ENCODE results near the gene RPH3AL. TPM values are rescaled to one million over a fixed set of nuclear protein-coding genes. Genes with fewer than 3 reads are reported as not detected.

The RPH3AL gene
- total and polyA plus RNA-seq, 10 of the 15 experiments (the other 5 are each of a cell fraction or from before 2014, with no cell fraction given): 0.04 to 1.2 (median 0.47) TPM; not detected in 2

DNA sequence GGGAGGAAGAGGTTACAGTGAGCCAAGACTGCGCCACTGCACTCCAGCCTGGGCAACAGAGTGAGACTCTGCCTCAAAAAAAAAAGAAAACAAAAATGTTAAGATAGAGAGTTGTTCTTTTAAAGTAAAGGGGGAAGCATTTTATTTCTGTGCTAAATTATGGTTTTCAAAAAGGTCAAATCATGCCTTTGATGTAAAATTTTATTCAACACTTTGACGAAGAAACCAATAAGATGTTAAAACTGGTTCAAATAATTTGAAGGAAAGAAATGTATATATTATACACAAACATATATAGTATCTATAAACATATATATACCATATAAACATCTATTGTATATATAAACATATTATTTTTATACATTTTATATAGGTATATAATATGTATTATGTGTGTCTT, 43.4 kb upstream of the RPH3AL start:
- DNase-seq (ENCODE audit: low read depth, low spot score): no peak
- RAD21 ChIA-PET (ENCODE audit: unreplicated experiment): no interaction called here
- SMC1A ChIA-PET (ENCODE audit: uncharacterized antibody, unreplicated experiment): no interaction called here
- CTCF ChIA-PET: interaction anchor here (1.1 kb wide), 1 partner anchor 305 kb away, joined by 3 read pairs; no protein-coding TSS in a partner anchor
- BruUV-seq (replicated peaks): no TSS peak
- Histone ChIP-seq H3K9me3 (replicated peaks; ENCODE audit: control insufficient read depth, insufficient read depth, low read length) (no peaks in the 10 kb centered on the region), H3K27ac (ENCODE audit: control insufficient read depth, insufficient read depth) (no peak overlapping the region), H3K4me3 (no peak overlapping the region), H3K79me2 (ENCODE audit: control insufficient read depth, insufficient read depth, low read length) (no peaks in the 10 kb centered on the region), H3K9ac (ENCODE audit: control insufficient read depth, insufficient read depth, low read length) (no peak overlapping the region), H3K27me3 (replicated peaks in 1 of 2; ENCODE audit: control insufficient read depth in 2 of 2, insufficient read depth in 2 of 2, low read length in 1 of 2) (no peaks in the 10 kb centered on the region), H3K36me3 (ENCODE audit: control insufficient read depth in 2 of 2, insufficient read depth in 2 of 2, low read length in 1 of 2) (no peaks in the 10 kb centered on the region), H2AFZ (ENCODE audit: control insufficient read depth, low read depth, low read length) (no peak overlapping the region), H3K4me1 (ENCODE audit: control insufficient read depth, insufficient read depth, low read length) (no peaks in the 10 kb centered on the region), H3K4me2 (ENCODE audit: control insufficient read depth, insufficient read depth) (no peak overlapping the region), H4K20me1 (ENCODE audit: control insufficient read depth, insufficient read depth) (no peaks in the 10 kb centered on the region)
- in situ Hi-C loops (cut with MboI): no loop called here
- no peak for ATAC-seq
- TF ChIP-seq SP1 (IDR thresholded peaks at IDR 0.05; ENCODE audit: low read depth, low read length) (no peak), NFIC (IDR thresholded peaks at IDR 0.05; ENCODE audit: low read depth, low read length) (no peak), SIN3A (IDR thresholded peaks at IDR 0.05; ENCODE audit: low read depth, low read length) (no peak), JUND (IDR thresholded peaks at IDR 0.05; ENCODE audit: low read depth, low read length) (no peak), HCFC1 (IDR thresholded peaks at IDR 0.05; ENCODE audit: low read length) (no peak), RUNX3 (IDR thresholded peaks at IDR 0.05; ENCODE audit: low read length) (no peak), CBFB (IDR thresholded peaks at IDR 0.05; ENCODE audit: low read depth) (no peak), ASH2L (IDR thresholded peaks at IDR 0.05; ENCODE audit: borderline replicate concordance, low read depth) (no peak), ZNF207 (IDR thresholded peaks at IDR 0.05; ENCODE audit: borderline replicate concordance) (no peak), BCL11A (IDR thresholded peaks at IDR 0.05; ENCODE audit: low read depth, low read length) (no peak), FOS (IDR thresholded peaks at IDR 0.05; ENCODE audit: borderline replicate concordance, extremely low read depth, insufficient read length) (no peak)
- TF ChIP-seq, protein P1, sequence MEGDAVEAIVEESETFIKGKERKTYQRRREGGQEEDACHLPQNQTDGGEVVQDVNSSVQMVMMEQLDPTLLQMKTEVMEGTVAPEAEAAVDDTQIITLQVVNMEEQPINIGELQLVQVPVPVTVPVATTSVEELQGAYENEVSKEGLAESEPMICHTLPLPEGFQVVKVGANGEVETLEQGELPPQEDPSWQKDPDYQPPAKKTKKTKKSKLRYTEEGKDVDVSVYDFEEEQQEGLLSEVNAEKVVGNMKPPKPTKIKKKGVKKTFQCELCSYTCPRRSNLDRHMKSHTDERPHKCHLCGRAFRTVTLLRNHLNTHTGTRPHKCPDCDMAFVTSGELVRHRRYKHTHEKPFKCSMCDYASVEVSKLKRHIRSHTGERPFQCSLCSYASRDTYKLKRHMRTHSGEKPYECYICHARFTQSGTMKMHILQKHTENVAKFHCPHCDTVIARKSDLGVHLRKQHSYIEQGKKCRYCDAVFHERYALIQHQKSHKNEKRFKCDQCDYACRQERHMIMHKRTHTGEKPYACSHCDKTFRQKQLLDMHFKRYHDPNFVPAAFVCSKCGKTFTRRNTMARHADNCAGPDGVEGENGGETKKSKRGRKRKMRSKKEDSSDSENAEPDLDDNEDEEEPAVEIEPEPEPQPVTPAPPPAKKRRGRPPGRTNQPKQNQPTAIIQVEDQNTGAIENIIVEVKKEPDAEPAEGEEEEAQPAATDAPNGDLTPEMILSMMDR (IDR thresholded peaks at IDR 0.05 in 2 of 3, conservative IDR thresholded peaks at IDR 0.05 in 1 of 3; ENCODE audit: control insufficient read depth in 2 of 3, extremely low read depth in 1 of 3, insufficient read depth in 1 of 3, low read depth in 3 of 3, low read length in 3 of 3): no peak
- TF ChIP-seq, protein P2, sequence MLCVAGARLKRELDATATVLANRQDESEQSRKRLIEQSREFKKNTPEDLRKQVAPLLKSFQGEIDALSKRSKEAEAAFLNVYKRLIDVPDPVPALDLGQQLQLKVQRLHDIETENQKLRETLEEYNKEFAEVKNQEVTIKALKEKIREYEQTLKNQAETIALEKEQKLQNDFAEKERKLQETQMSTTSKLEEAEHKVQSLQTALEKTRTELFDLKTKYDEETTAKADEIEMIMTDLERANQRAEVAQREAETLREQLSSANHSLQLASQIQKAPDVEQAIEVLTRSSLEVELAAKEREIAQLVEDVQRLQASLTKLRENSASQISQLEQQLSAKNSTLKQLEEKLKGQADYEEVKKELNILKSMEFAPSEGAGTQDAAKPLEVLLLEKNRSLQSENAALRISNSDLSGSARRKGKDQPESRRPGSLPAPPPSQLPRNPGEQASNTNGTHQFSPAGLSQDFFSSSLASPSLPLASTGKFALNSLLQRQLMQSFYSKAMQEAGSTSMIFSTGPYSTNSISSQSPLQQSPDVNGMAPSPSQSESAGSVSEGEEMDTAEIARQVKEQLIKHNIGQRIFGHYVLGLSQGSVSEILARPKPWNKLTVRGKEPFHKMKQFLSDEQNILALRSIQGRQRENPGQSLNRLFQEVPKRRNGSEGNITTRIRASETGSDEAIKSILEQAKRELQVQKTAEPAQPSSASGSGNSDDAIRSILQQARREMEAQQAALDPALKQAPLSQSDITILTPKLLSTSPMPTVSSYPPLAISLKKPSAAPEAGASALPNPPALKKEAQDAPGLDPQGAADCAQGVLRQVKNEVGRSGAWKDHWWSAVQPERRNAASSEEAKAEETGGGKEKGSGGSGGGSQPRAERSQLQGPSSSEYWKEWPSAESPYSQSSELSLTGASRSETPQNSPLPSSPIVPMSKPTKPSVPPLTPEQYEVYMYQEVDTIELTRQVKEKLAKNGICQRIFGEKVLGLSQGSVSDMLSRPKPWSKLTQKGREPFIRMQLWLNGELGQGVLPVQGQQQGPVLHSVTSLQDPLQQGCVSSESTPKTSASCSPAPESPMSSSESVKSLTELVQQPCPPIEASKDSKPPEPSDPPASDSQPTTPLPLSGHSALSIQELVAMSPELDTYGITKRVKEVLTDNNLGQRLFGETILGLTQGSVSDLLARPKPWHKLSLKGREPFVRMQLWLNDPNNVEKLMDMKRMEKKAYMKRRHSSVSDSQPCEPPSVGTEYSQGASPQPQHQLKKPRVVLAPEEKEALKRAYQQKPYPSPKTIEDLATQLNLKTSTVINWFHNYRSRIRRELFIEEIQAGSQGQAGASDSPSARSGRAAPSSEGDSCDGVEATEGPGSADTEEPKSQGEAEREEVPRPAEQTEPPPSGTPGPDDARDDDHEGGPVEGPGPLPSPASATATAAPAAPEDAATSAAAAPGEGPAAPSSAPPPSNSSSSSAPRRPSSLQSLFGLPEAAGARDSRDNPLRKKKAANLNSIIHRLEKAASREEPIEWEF (IDR thresholded peaks at IDR 0.05; ENCODE audit: insufficient replicate concordance, low read depth, low read length): no peak
- TF ChIP-seq, protein P3, sequence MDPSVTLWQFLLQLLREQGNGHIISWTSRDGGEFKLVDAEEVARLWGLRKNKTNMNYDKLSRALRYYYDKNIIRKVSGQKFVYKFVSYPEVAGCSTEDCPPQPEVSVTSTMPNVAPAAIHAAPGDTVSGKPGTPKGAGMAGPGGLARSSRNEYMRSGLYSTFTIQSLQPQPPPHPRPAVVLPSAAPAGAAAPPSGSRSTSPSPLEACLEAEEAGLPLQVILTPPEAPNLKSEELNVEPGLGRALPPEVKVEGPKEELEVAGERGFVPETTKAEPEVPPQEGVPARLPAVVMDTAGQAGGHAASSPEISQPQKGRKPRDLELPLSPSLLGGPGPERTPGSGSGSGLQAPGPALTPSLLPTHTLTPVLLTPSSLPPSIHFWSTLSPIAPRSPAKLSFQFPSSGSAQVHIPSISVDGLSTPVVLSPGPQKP (IDR thresholded peaks at IDR 0.05; ENCODE audit: low read depth, low read length): no peak
- WGBS (ENCODE audit: insufficient coverage, insufficient replicate concordance, low lambda C conversion rate, missing lambda C conversion rate): 84% methylated on average over 2 of the region's 2 CpGs
- no peak for FAIRE-seq
- POLR2A ChIA-PET: no interaction called here
- intact Hi-C loops (cut with micrococcal nuclease; ENCODE audit: unreplicated experiment): no loop called here
